GM23248 (cell line): ENCODE results near the gene GINS2. TPM values are rescaled to one million over a fixed set of nuclear protein-coding genes. Genes with fewer than 3 reads are reported as not detected.

Experiments used
- DNase-seq: peaks from one replicate; pipeline ENCODE4 v3.0.0-alpha.2; 2015
- H2AFZ ChIP-seq: fragments of 200-600 bp; sonication (generic); 2 replicates; pipeline ENCODE4 v1.6.1; 2016; ENCODE audit warnings: antibody characterized with exemption
- H3F3A ChIP-seq: fragments of 200-600 bp; sonication (generic); 2 replicates; pipeline ENCODE4 v1.6.1; 2016; ENCODE audit warnings: mild to moderate bottlenecking, antibody characterized with exemption, mixed run types; ENCODE audit not compliant: insufficient read depth
- H3K27ac ChIP-seq: fragments of 200-600 bp; sonication (generic); 2 replicates; pipeline ENCODE4 v1.5.1; 2016; ENCODE audit warnings: mild to moderate bottlenecking
- H3K27me3 ChIP-seq: fragments of 200-600 bp; sonication (generic); replicated peaks from 2 replicates; pipeline ENCODE4 v1.6.1; 2016; ENCODE audit warnings: mild to moderate bottlenecking; ENCODE audit not compliant: insufficient read depth
- H3K36me3 ChIP-seq: fragments of 200-600 bp; sonication (generic); 2 replicates; pipeline ENCODE4 v1.6.1; 2016; ENCODE audit warnings: low read depth, mild to moderate bottlenecking
- H3K4me1 ChIP-seq: fragments of 200-600 bp; sonication (generic); 2 replicates; pipeline ENCODE4 v1.6.1; 2016; ENCODE audit warnings: mild to moderate bottlenecking; ENCODE audit not compliant: insufficient read depth
- H3K4me2 ChIP-seq: fragments of 200-600 bp; sonication (generic); one replicate; pipeline ENCODE4 v1.6.1; 2016; ENCODE audit warnings: mild to moderate bottlenecking; ENCODE audit not compliant: unreplicated experiment
- H3K4me3 ChIP-seq: fragments of 200-600 bp; sonication (generic); 2 replicates; pipeline ENCODE4 v1.5.1; 2016; ENCODE audit warnings: mild to moderate bottlenecking
- H3K79me2 ChIP-seq: fragments of 200-600 bp; sonication (generic); 2 replicates; pipeline ENCODE4 v1.6.1; 2016; ENCODE audit warnings: mild to moderate bottlenecking; ENCODE audit not compliant: insufficient read depth
- H3K9ac ChIP-seq: fragments of 200-600 bp; sonication (generic); 2 replicates; pipeline ENCODE4 v1.6.1; 2016; ENCODE audit warnings: mild to moderate bottlenecking
- H3K9me2 ChIP-seq: fragments of 200-600 bp; sonication (generic); 2 replicates; pipeline ENCODE4 v1.6.1; 2016; ENCODE audit warnings: mixed run types, mild to moderate bottlenecking, moderate library complexity; ENCODE audit not compliant: insufficient read depth
- H3K9me3 ChIP-seq: fragments of 200-600 bp; sonication (generic); one replicate; pipeline ENCODE4 v1.6.1; 2017; ENCODE audit warnings: low read depth
- H4K20me1 ChIP-seq: fragments of 200-600 bp; sonication (generic); 2 replicates; pipeline ENCODE4 v1.6.0; 2016; ENCODE audit not compliant: insufficient read depth
- EZH2 ChIP-seq: fragments of 200-600 bp; sonication (generic); IDR thresholded peaks from 2 replicates; pipeline ENCODE4 v1.6.1; 2018; ENCODE audit warnings: antibody characterized with exemption, mild to moderate bottlenecking; ENCODE audit not compliant: insufficient read depth, poor library complexity, severe bottlenecking
- EZH2phosphoT487 ChIP-seq: fragments of 200-600 bp; sonication (generic); IDR thresholded peaks from 2 replicates; pipeline ENCODE4 v1.6.1; 2018; ENCODE audit warnings: antibody characterized with exemption, moderate library complexity, mild to moderate bottlenecking, low read depth; ENCODE audit not compliant: insufficient read depth
- WGBS, 2 experiments: methylation state at CpG; one replicate each; pipeline ENCODE4 v1.1.6; 2015 to 2017; ENCODE audit warnings: low lambda C conversion rate in 2 of 2, low coverage in 1 of 2; ENCODE audit errors: missing lambda C conversion rate in 2 of 2; 5-methylcytosine and 5-hydroxymethylcytosine counted together
- in situ Hi-C: fragments of 300-500 bp; cut with MboI; formaldehyde crosslinking; loops from 2 replicates; pipeline ENCODE4 v1.15.0; 2020
- polyA plus RNA-seq: library from polyadenylated mRNA; unstranded; fragments of >200 nt; fragmentation: Nextera tagmentation; extraction: Ambion mirVana; gene quantifications from 2 replicates; pipeline ENCODE4 v1.2.1, GENCODE V29; 2016
- total RNA-seq: library from RNA; depleted of rRNA; stranded (reverse); fragments of >200 nt; shearing (Covaris generic); gene quantifications from 2 replicates; pipeline ENCODE4 v1.2.3, GENCODE V29; 2014

Gene GINS2
- total and polyA plus RNA-seq, 2 experiments from 2014 or later = 8.9 to 9.9 TPM

DNA sequence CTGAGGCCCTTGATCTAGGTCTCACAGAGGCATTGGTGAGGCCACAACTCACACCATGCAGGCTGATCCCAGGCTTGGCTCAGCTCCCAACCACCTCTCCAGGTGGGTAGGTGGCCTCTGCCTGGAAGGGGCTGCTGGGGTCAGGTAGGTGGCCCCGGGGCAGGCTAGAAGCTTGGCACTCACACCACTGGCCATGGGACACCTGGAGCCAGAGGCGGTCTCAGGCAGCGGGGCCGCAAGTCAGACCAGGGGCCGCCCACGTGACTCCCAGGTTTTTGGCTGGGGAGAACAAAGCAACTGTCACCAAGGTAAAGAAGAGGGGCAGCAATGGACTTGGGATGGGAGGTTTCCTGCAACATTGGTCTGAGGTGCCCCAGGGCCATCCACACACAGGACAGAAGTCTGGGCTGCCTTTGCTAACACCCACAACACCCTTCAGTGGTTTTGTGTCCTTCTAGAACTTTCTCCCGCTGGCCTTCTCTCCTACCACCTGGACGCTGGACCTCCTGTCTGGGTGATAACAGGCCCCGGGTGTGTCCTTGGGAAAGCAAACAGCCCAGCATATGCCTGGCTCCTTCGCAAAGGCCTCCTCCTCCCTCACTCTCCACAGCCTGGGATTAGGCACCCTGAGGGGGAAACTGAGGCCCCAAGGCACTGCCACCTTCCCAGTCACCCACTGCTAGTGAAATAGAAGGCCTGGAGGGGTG is 45.7 kb upstream of the GINS2 start:
- 73 to 86% methylated on average over 8 to 10 of the region's 10 CpGs for WGBS, 2 experiments
- TF ChIP-seq EZH2phosphoT487 = no peak
- TF ChIP-seq EZH2 = no peak
- H3K79me2 ChIP-seq = no peaks in the 10 kb centered on the region

DNA sequence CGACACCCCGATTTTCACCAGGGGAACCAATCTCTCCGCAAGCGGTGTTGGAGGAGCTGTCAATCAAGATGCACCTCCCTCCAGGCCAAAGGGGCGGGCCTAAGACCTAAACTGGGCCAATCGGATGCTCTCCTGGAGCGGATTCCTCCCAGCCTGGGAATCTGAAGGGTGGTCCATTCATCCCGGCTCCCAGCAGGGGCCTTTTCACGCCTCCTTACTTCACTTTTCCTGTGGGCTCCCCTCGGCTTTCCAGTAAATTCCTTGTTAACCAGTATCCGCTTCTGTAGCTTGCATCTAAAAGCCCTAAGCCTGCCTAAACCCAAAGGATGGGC is 45.1 kb upstream of the GINS2 start:
- Histone ChIP-seq H3K4me2 (no peak overlapping the region), H3K36me3 (no peaks in the 10 kb centered on the region), H3K9me2 (no peaks in the 10 kb centered on the region), H2AFZ (no peak overlapping the region), H3K4me1 (no peaks in the 10 kb centered on the region), H4K20me1 (no peaks in the 10 kb centered on the region), H3F3A (no peaks in the 10 kb centered on the region), H3K79me2 (no peaks in the 10 kb centered on the region), H3K27me3 (no peaks in the 10 kb centered on the region), H3K9me3 (no peaks in the 10 kb centered on the region), H3K27ac (no peak overlapping the region), H3K9ac (no peak overlapping the region), H3K4me3 (no peak overlapping the region)
- 89 to 91% methylated on average over 11 of the region's 11 CpGs for WGBS, 2 experiments
- no peak for TF ChIP-seq EZH2phosphoT487
- no peak for TF ChIP-seq EZH2
- in situ Hi-C loops = no loop called here
- DNase-seq = no peak

More for the DNA sequence above, 45.7 kb upstream of the GINS2 start:
- H3F3A ChIP-seq = no peaks in the 10 kb centered on the region
- no peak for DNase-seq
- H4K20me1 ChIP-seq = no peaks in the 10 kb centered on the region
- H3K9me3 ChIP-seq = no peaks in the 10 kb centered on the region
- no peaks in the 10 kb centered on the region for H3K27me3 ChIP-seq
- H3K9me2 ChIP-seq = no peaks in the 10 kb centered on the region
- in situ Hi-C loops = no loop called here
- no peaks in the 10 kb centered on the region for H3K4me1 ChIP-seq
- H3K27ac ChIP-seq = no peak overlapping the region
- H2AFZ ChIP-seq = no peak overlapping the region
- H3K4me3 ChIP-seq = no peak overlapping the region
- no peak overlapping the region for H3K9ac ChIP-seq
- H3K36me3 ChIP-seq = no peaks in the 10 kb centered on the region
- H3K4me2 ChIP-seq = no peak overlapping the region

DNA sequence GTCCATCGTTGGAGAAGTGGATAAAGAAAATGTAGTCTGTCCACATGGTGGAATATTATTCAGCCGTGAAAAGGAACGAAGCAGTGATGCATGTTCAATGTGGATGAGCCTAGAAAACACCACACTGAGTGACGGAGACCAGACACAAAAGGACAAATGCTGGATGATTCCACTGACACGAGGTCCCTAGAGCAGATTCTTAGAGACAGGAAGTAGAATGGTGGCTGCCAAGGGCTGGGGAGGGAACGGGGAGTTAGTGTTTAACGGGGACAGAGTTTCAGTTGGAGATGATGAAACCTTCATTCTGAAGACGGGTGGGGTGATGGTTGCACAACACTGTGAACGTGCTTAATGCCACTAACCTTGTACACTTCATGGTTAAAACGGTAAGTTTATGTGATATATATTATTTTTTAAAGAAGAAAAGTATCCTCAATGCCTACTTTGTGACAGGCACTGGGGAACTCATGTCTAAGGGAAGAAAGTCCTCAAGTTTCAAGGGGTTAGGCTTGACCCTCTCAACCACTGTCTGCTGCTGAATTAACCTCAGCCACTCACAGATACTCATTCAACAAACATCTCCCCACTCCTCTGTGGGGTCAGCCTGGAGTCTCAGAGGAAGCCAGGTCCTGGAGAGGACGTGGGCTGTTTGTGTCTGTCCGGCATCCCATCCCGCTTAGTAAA is 44.5 kb upstream of the GINS2 start:
- H3K9ac ChIP-seq = no peak overlapping the region
- WGBS, 2 experiments = 70 to 71% methylated on average over 13 of the region's 13 CpGs
- TF ChIP-seq EZH2phosphoT487 (no peak), EZH2 (no peak)
- no peaks in the 10 kb centered on the region for H4K20me1 ChIP-seq
- no peak overlapping the region for H3K4me2 ChIP-seq
- H3K4me1 ChIP-seq = no peaks in the 10 kb centered on the region
- H3K27me3 ChIP-seq = no peaks in the 10 kb centered on the region
- H3K4me3 ChIP-seq = no peak overlapping the region
- H3F3A ChIP-seq = no peaks in the 10 kb centered on the region
- no peaks in the 10 kb centered on the region for H3K9me2 ChIP-seq
- no peak overlapping the region for H2AFZ ChIP-seq
- peak; percentile 26 for DNase-seq
- H3K27ac ChIP-seq = no peak overlapping the region
- no peaks in the 10 kb centered on the region for H3K9me3 ChIP-seq
- in situ Hi-C loops = no loop called here
- no peaks in the 10 kb centered on the region for H3K79me2 ChIP-seq
- H3K36me3 ChIP-seq = no peaks in the 10 kb centered on the region

DNA sequence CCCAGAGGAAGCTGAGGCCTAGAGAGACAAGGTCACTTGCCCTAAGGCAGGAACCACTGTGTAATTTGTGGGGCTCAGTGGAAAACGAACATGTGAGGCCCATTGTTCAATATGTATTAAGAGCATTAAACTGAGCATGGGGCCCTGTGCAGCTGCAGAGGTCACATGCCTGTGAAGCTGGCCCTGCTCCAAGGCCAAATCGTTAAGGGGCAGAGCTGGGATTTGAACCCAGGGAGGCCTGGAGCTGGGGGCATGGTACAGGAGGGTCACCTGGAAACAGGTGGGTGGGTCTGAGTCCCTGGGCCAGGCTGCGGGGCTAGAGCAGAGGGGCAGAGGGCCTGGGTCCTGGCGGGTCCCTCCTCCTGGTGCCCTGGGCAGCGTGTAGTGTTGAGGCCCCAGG is 42.4 kb upstream of the GINS2 start:
- H3K9me3 ChIP-seq = no peaks in the 10 kb centered on the region
- H3K36me3 ChIP-seq = no peaks in the 10 kb centered on the region
- H3K27me3 ChIP-seq = no peaks in the 10 kb centered on the region
- H3K9me2 ChIP-seq = no peaks in the 10 kb centered on the region
- H3K4me1 ChIP-seq = no peaks in the 10 kb centered on the region
- no peak overlapping the region for H3K4me2 ChIP-seq
- no peaks in the 10 kb centered on the region for H4K20me1 ChIP-seq
- no peak overlapping the region for H3K27ac ChIP-seq
- in situ Hi-C loops = no loop called here
- H3K9ac ChIP-seq = no peak overlapping the region
- DNase-seq = no peak
- H3F3A ChIP-seq = no peaks in the 10 kb centered on the region
- 89 to 90% methylated on average over 5 of the region's 5 CpGs for WGBS, 2 experiments
- H3K79me2 ChIP-seq = no peaks in the 10 kb centered on the region
- H3K4me3 ChIP-seq = no peak overlapping the region
- TF ChIP-seq EZH2 (no peak), EZH2phosphoT487 (no peak)
- H2AFZ ChIP-seq = no peak overlapping the region

DNA sequence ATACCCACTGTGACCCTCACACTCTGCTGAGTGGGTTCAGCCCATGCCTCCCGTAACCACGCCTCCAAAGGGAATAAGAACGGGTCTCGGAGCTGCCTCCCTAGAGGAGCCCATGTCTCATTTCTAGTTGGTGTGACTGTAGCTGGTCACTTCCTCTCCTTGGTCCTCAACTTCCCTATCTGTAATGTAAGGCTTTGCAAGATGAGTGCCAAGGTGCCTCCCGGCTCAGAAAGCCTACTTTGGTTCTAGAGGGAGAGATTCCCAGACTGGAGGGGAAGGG is 41.4 kb upstream of the GINS2 start:
- H3K9ac ChIP-seq = no peak overlapping the region
- no peaks in the 10 kb centered on the region for H3K79me2 ChIP-seq
- H3K4me1 ChIP-seq = no peaks in the 10 kb centered on the region
- no peak overlapping the region for H3K4me2 ChIP-seq
- 97 to 100% methylated on average over 5 of the region's 5 CpGs for WGBS, 2 experiments
- no peak overlapping the region for H3K27ac ChIP-seq
- H3F3A ChIP-seq = no peaks in the 10 kb centered on the region
- no peaks in the 10 kb centered on the region for H3K9me3 ChIP-seq
- H3K27me3 ChIP-seq = no peaks in the 10 kb centered on the region
- DNase-seq = no peak
- TF ChIP-seq EZH2phosphoT487 = no peak
- TF ChIP-seq EZH2 = no peak
- no peaks in the 10 kb centered on the region for H3K9me2 ChIP-seq
- H2AFZ ChIP-seq = no peak overlapping the region
- no peaks in the 10 kb centered on the region for H4K20me1 ChIP-seq
- H3K36me3 ChIP-seq = no peaks in the 10 kb centered on the region
- no peak overlapping the region for H3K4me3 ChIP-seq
- in situ Hi-C loops = no loop called here
